GM19463 (cell line): ENCODE results near the gene FLNB.

Experiments used
- ATAC-seq: cut with Tn5 transposase; IDR thresholded peaks from one replicate; pipeline ENCODE4 v1.9.1; 2021; ENCODE audit warnings: mild to moderate bottlenecking, moderate library complexity; ENCODE audit not compliant: unreplicated experiment

FLNB gene

DNA sequence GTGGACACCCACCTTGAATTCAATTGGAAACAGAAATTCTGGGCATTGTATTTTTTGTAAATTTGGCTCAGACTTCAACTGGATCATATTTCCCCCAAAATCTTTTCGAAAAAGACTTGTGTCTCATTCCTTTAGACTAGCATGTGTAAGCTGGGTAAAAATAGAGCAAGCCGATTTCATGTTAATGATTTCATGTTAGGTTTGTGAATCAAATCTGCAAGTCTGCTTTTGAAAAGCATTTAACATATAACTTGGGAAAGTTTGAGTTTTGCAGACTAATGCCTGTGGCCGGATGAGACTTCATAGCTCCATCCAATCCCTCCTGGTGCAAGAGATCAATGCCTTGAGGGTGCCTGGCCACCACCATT is 64.5 kb downstream of the FLNB start:
- no peak for ATAC-seq

DNA sequence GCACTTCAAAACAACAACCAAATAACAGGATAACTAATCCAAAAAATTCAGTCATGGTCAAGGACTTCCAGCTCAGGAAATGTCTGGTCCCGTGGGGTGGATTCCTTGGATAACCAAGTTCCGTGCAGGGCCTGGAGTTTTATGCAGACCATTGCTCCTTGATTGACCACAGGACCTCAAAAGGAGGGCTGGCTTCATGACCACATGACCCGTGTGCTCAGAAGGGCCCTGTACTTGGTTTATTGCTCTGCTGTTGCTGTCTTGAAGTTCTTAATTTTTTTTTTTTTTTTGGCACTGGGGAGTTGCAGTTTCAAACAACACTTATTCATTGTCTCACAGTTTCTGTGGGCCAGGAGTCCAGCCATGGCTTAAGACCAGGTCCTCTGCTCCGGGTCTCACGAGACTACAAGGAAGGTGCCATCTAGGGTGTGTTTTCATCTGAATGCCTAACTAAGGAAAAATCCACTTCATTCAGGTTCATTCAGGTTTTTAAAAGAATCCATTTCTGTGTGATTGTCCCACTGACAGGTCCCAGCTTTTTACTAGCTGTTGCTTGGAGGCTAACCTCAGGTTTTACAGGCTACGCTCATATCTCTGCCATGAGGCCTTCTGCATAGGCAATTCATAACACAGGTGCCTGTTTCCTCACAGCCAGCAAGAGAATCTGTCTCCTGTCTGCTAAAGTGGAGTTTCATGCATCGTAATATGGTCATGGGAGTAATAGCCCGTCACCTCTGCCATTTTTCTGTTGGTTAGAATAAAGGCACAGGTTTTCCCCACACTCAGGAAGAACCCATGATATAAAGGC is 65.3 kb downstream of the FLNB start:
- ATAC-seq = peak; percentile 55

DNA sequence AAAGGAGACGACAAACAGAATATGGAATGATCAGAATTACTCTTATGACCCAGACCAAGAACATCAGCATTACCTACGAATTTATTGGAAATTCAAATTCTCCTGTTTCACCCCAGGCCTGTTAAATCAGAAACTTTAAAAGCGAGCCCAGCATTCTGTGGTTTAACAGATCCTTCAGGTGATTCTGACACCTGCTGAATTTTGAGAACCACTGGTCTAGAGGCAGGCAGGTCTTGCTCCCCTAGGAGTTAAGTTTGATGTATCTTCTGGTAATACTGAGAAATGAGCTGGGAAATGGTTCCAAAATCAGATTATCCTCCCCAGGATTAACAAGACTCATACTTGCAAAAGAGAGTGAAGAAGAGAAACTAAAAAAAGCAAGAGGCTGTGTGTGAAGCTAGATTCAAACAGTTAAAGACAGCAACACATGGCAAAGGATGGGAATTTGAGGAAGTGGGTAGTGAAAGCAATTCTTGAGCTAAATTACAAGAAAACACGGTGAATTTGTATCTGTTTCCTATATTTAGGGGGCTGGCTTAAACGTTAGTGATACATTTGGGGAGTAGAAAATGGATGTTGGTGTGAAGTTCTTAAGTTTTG is 66.0 kb downstream of the FLNB start:
- peak; percentile 21 for ATAC-seq

DNA sequence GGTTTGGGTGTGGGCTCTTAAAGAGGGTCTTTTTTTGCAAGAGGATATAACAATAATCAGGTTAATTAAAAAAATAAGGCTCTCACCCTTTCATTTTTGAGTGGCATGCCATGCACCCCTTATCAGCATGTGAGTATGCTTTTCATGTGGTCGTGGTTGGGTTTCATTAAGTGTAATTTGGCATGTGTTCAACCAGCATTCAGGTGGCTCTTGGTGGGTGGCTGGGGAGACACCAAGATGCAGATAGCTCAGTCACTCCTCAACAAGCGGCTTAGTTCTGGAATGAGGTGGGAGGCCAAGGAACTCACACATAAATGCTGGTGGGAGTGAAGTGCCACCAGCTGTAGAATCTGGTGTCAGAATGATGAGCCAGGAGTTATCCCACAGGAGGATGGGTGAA is 66.8 kb downstream of the FLNB start:
- no peak for ATAC-seq

DNA sequence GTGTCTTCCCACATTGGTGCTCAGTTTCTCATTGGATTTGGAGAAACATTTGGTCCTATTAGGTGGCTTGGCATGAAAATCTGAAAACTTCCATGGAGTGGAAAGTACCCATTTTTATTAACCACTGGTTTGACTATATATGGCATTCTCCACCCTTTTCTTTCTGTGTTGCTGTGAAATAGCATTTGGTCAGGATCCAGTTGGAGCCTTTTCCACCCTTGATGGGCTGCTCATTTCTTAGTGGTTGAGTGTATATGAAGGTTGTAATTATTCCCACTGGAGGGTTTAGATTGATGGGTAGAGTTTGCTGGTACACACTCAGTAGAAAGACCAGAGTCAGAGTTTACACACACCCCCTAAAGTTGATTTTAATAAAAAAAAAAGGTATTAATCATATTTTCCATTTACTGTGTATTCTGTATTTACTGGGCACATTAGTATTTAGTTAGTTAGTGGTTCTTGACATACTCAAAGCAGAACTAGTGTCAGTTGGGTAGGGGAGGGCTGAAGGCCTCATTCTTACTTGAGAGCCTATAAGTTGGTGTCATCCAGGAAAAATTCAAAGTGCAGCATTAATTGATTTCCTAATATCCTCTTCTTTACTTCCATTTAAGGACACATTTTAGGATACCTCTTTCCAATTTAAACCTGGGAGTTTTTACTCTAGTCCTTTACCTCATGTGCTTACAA is 69.5 kb downstream of the FLNB start:
- no peak for ATAC-seq

DNA sequence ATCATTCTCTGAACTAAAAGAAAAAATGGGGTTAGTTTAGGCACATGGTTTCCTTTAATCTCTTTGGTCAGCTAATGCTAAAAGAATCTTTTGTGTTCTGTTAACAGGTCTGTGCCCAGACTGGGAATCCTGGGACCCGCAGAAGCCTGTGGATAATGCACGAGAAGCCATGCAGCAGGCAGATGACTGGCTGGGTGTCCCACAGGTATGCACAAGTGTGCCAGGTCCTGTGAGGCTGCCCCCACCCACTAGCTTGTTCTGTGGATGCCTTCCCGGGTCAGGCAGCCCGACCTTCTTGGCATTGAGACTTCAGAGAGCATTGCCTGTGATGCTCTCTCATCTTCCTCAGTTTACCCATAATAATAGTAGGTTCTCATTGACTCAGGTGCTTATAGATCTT is 70.4 kb downstream of the FLNB start:
- no peak for ATAC-seq

DNA sequence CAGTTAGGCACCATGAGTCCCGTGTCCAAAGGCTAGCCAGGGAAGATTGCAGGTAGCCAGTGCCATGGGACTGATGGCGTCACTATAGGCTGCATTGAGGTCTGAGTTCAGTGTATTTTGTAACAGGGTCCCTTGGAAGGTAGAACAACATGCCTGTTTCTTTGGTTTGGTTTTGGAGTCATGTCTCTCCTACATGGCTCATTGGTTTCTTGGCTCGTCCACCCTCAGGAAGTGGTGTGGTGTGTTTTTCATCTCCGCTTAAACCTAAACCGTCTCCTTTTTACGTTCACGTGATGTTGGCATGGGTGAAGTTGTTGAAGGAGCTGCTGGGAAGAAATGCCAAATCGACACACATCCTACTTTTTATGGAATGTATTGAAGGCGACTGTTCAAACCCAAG is 71.6 kb downstream of the FLNB start:
- no peak for ATAC-seq

DNA sequence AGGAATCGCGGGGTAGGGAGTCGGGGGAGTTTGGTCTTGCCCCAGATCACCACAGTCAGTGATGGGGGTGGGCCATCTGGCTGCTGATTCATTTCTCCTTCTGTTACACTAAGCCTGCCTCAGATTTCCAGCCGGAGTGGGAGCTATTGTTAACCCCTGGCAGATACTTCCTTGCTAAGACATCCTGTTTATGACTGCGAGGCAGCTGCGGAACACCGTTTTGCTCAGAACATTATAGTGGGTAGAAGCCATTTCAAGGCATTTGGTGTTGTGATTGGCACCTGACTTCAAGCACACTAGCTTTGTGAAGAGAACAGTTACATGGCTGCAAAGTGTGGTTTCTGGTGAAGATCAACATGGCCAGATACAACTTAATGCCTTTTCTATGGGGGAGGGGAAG is 73.8 kb downstream of the FLNB start:
- no peak for ATAC-seq

DNA sequence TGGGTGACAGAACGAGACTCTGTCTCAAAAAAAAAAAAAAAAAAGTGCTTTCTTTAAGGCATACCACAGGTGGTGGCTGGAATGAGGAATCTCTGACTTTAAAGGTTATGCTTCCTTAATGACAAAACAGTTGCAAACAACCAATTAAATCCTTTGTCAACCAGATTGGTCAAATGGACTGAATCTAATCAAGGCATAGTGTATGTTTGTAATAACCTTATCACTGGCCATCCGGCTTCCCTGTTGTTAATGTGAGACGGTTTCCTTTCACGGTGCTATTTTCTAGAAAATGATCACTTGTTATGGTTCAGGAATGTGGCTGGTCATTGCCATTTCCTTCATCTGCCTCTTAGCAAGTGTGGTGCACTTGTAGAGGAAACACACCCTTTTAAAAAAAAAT is 75.9 kb downstream of the FLNB start:
- no peak for ATAC-seq

DNA sequence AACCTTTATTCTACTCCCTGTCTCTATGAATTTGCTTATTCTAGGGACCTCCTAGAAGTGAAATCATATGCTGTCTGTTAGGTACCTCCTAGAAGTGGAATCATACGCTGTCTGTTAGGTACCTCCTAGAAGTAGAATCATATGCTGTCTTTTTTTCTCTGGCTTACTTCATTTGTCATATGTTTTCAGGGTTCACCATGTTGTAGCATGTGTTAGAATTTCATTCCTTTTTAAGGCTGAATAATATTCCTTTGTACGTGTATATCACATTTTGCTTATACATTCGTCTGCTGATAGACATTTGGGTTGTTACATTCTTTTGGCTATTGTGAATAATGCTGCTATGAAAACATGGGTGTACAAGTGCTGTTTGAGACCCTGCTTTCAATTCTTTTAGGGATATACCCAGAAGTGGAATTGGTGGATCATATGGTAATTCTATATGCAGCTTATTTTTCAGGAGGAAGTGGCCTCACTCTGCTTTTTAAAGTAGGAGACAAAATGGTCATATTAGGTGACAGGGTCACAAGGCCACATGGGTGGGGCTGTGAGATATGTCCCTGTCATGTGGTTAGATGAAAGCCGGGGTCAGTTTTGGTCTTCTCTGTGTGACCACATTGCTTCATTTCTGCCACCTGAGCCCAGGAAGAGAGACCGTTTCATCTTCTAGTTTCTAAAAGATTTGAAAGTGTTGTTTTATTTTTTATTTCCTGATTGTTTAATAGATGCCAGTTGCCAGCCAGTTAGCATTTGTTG is 76.7 kb downstream of the FLNB start:
- peak; percentile 88 for ATAC-seq

DNA sequence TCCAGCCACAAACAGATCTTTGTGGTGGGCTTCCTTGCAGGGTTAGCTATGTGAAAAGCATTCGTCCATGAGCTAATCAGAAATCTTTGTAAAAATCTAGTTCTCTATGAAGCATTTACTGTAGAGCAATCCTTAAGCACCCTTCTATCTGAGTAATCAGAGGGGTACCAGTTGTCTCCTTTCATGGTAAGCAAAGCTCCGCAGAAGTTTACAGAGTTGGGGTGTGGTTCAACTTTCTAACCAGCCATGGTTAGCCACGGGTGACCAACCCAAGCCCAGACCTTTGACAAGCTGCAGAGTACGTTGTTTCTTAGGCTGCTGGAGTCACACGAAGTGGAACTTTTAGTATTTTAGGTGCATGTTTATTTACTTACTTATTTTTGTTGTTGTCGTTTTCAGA is 77.4 kb downstream of the FLNB start:
- peak; percentile 58 for ATAC-seq

DNA sequence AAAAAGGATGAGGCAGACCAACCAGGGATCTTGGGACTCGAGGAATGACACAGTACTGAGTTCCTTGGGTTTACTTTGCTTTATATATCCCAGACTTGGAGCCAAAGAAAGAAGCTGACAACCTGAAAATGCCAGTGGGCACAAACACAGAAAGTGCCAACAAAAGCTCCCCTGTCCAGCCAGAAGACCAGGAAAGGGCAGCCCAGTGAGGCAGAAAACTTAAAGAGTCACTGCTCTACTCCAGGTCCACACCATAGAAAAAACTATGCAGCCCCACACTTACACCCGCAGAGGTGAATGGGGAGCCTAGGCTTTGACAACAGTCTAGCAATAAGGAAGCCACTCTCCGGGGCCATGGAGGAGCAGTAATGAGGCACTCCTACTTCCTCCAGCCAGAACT is 80.3 kb downstream of the FLNB start:
- no peak for ATAC-seq

DNA sequence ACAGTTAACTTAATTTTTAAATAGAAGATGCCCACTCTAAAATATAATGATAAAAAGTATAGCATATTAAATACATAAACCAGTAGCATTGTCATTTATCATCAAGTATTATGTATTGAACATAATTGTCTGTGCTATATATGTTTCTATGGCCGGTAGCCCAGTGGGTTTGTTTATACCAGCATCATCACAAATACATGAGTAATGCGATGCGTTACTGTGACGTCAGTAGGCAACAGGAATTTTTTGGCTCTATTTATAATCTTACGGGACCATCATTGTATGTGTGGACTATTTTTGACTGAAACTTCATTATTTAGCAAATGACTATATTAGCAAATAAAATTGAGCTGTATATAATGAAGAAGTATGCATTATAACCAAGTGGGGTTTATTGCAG is 82.1 kb downstream of the FLNB start:
- no peak for ATAC-seq

DNA sequence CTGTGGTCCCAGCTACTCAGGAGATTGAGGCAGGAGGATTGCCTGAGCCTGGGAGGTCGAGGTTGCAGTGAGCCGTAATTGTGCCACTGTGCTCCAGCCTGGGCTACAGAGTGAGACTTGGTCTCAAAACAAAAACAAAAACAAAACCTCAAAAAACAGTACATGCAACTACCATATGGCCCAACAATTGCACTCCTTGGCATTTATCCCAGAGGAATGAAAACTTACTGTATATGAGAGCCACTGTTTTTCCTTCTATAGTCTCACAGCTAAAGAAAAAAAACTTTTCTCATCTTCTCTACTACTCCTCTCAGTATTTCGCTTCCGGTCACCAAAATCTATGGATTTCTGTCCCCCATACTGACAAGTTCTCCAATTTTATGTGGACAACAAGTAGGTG is 84.3 kb downstream of the FLNB start:
- no peak for ATAC-seq

DNA sequence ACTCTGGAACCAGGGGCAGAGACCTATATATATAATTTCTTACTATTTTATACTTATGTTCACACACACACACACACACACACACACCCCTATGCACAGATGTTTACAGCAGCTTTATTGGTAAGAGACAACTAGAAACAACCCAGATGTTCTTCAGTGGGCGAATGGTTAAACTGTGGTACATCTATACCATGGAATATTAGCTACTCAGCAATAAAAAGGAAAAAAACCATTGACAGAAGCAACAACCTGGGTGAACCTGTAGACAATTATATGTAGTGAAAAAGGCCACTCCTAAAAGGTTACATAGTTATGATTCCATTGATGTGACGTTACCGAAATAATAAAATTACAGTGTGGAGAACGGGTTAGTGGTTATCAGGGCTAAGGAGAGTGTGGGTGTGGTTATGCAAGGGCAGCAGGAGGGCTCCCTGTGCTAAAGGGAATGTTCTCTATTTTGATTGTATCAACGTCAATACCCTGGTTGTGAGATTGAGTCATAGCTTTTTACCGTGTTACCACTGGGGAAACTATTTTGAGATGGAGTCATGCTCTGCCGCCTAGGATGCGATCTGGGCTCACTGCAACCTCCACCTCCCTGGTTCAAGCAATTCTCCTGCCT is 85.5 kb downstream of the FLNB start:
- ATAC-seq = no peak

DNA sequence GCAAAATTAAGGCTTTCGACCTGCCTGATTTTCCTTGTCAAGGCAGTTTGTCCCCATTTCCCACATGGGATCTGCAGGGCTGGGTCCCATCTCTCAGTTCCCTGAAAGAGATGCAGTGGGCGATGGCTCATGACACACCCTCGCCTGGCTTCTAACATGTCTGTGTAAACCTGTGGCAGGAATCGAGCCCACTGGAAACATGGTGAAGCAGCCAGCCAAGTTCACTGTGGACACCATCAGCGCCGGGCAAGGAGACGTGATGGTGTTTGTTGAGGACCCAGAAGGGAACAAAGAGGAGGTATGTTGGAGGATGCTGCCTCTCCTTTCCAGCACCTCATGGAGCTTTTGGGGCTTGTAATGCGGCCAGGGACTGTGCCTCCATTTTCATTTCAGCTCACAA is 86.4 kb downstream of the FLNB start:
- no peak for ATAC-seq

DNA sequence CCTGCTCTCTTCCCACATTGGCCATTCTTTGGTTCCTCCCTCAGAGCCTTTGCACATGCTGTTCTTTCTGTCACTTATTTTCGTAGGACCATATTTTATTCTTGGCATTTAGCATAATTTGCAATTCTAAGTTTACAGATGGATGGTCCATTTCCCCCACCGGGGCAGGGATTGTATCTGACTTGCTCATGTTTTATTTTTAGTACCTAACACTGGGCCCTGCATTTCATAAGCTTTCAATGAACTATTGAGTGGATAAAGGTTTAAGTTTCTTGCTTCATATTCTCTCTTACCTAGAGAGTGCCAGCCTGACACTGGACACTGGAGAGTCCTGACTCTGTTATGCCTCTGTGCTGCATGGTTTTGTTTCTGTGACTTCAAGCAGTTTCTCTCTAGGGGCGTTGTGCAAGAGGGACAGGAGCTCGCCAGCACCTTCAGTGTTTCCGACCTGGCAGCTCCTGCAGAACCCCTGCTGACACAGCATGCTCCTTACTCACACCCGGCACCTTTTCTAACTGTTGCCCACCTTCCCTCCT is 87.4 kb downstream of the FLNB start:
- ATAC-seq = no peak

DNA sequence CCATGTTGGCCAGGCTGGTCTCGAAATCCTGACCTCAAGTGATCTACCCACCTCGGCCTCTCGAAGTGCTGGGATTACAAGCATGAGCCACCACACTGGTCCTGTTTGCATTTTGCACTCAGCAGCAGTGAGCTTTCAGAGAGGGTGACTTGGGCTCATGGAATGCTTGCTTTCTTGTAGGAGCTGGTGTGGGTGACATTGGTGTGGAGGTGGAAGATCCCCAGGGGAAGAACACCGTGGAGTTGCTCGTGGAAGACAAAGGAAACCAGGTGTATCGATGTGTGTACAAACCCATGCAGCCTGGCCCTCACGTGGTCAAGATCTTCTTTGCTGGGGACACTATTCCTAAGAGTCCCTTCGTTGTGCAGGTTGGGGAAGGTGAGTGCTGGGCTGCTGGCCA is 90.3 kb downstream of the FLNB start:
- no peak for ATAC-seq

DNA sequence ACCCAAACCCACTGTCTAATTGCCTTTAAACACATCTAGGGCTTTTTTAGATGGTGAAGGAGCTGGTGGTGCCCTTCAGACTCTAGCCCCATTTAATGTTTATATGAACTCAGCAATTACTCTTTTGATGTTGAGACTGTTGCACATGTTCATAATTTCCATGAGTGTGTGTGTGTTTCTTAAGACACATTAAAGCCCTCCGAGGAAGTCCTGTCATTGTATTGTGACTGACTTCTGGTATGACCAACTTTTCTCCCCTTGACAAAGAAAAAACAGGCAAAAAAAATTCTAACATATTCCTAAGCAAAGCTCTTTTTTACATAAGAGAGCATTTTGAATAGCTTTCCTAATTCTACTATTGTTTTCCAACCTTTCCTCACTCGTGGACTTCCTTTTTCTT is 91.6 kb downstream of the FLNB start:
- no peak for ATAC-seq

DNA sequence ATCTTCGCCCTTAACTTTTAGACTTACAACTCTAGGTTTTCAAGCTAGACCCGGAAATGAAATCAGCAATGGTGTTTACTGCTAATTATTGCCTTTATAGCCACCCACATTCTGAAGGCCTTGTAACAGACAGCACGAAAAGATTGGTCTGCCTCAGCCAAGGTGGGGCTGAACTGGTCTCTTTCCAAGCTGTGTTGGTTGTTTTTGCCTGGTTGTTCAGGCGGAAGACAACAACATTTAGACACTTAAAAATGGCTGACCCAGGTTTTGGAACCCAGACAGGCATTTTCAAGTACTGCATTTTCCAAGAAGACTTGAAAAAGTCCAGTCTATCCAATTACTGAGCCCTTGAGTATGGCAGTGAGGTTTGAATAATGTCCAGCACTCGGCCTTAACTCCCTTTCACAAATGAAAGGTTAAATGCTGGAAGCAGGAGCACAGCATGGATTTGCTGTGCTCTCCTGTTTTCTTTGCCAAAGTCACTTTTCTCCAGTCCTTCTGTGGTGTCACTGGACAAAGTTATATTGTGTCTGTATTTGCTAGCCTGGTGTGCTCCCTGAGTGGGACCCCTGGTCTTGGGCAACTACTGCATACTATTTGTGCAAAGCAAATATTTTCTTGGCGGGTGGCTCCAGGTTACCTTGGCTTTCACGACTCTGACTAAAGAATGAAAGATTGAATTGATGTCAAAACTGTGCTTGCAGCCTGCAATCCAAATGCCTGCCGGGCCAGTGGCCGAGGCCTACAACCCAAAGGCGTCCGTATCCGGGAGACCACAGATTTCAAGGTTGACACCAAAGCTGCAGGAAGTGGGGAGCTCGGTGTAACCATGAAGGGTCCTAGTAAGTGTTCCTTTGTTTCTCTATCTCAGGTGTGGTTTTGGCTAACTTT is 93.5 kb downstream of the FLNB start:
- no peak for ATAC-seq
